Uterus (tissue), 4 donors: ENCODE data around the gene RPS14. TPM values are rescaled to one million over a fixed set of nuclear protein-coding genes. Genes with fewer than 3 reads are reported as not detected.

Source experiments
- DNase-seq, 2 donors: peaks; one replicate each; pipeline ENCODE4 v3.0.0-alpha.2; 2019 to 2020
- H3K27ac ChIP-seq, 2 donors: fragments of 200-600 bp; sonication (generic); 1 replicate in 1 of 2; 2 replicates in 1 of 2; pipeline ENCODE4 v1.5.1; 2016 to 2018
- H3K27me3 ChIP-seq, 2 donors: fragments of 200-600 bp; sonication (generic); one replicate each; pipeline ENCODE4 v1.5.1; 2018 to 2019; ENCODE audit warnings: control low read depth in 1 of 2
- H3K36me3 ChIP-seq, 2 donors: fragments of 200-600 bp; sonication (generic); one replicate each; pipeline ENCODE4 v1.5.1; 2019; ENCODE audit warnings: control low read depth in 1 of 2
- H3K4me1 ChIP-seq, 2 donors: fragments of 200-600 bp; sonication (generic); one replicate each; pipeline ENCODE4 v1.5.1; 2018 to 2019; ENCODE audit warnings: control low read depth in 1 of 2
- H3K4me3 ChIP-seq, 2 donors: fragments of 200-600 bp; sonication (generic); 1 replicate in 1 of 2; 2 replicates in 1 of 2; pipeline ENCODE4 v1.5.1; 2018 to 2019; ENCODE audit warnings: mild to moderate bottlenecking in 1 of 2
- H3K9me3 ChIP-seq, 2 donors: fragments of 200-600 bp; sonication (generic); one replicate each; pipeline ENCODE4 v1.5.1; 2019; ENCODE audit warnings: control low read depth in 1 of 2
- CTCF ChIP-seq, 4 experiments: fragments of 200-600 bp in 2 of 4; fragments of 450-650 bp in 2 of 4; sonication (generic) in 2 of 4; IDR thresholded peaks; one replicate each; pipeline ENCODE4 v1.5.1; 2016 to 2019; ENCODE audit warnings: antibody characterized with exemption in 4 of 4, mild to moderate bottlenecking in 2 of 4, moderate library complexity in 1 of 4
- POLR2A ChIP-seq, 2 donors: fragments of 450-650 bp; IDR thresholded peaks; one replicate each; pipeline ENCODE4 v1.6.1; 2016; ENCODE audit warnings: antibody characterized with exemption in 2 of 2, mild to moderate bottlenecking in 1 of 2, moderate library complexity in 1 of 2
- intact Hi-C: fragments of 100-400 bp; cut with DNase I; formaldehyde crosslinking; loops from one replicate; pipeline ENCODE4 v1.15.1; 2023; ENCODE audit warnings: low total_unique reads
- total RNA-seq, 4 donors: library from RNA; depleted of rRNA in 3 of 4; stranded (reverse); fragments of >200 nt in 3 of 4; gene quantifications; one replicate each; pipeline versions ENCODE4 v1.1.0 to v1.2.4, GENCODE V29; 2014 to 2023
- donor health status: DM: yes; HTN: yes; CAD: no.

Gene RPS14
- total RNA-seq, 4 donors from 2014 or later = 2,445 to 12,361 (median 6,046) TPM

GRCh38 chr5:150486402-150487198, 37.1 kb upstream of the RPS14 start:
- TF ChIP-seq POLR2A (IDR thresholded peaks at IDR 0.05) (no peak), CTCF (IDR thresholded peaks at IDR 0.05) (peak in 2 of 4 experiments; percentile 17 to 22)
- no peaks in the 10 kb centered on the region for H3K9me3 ChIP-seq
- peak; percentile 59 to 65 for DNase-seq
- H3K27me3 ChIP-seq = no peaks in the 10 kb centered on the region
- H3K27ac ChIP-seq = peak overlapping the region; percentile 86 to 94
- H3K4me1 ChIP-seq = peaks cover 4 to 37% of the 10 kb centered on the region in 2 donors
- no peaks in the 10 kb centered on the region for H3K36me3 ChIP-seq
- peak overlapping the region; percentile 61 to 77 for H3K4me3 ChIP-seq
- intact Hi-C loops = no loop called here

- no peaks in the 10 kb centered on the region for H3K9me3 ChIP-seq
- DNase-seq = peak; percentile 69 to 73
- H3K4me3 ChIP-seq = peak overlapping the region; percentile 61 to 77
- TF ChIP-seq CTCF (IDR thresholded peaks at IDR 0.05) (no peak), POLR2A (IDR thresholded peaks at IDR 0.05) (peak in 1 of 2 donors; percentile 43)
- intact Hi-C loops = no loop called here
- H3K27me3 ChIP-seq = no peaks in the 10 kb centered on the region
- H3K27ac ChIP-seq = peak overlapping the region; percentile 86 to 94
- H3K36me3 ChIP-seq = no peaks in the 10 kb centered on the region
- peaks cover 4 to 32% of the 10 kb centered on the region in 2 donors for H3K4me1 ChIP-seq
Measured at GRCh38 chr5:150485693-150486401, 36.3 kb upstream of the RPS14 start.

GRCh38 chr5:150484964-150485692, 35.6 kb upstream of the RPS14 start:
- Histone ChIP-seq H3K27me3 (no peaks in the 10 kb centered on the region), H3K4me3 (peak overlapping the region; percentile 61 to 77), H3K9me3 (no peaks in the 10 kb centered on the region), H3K36me3 (no peaks in the 10 kb centered on the region), H3K4me1 (peaks cover 4 to 25% of the 10 kb centered on the region in 2 donors), H3K27ac (peak overlapping the region; percentile 86 to 94)
- DNase-seq = no peak
- no peak for TF ChIP-seq POLR2A (IDR thresholded peaks at IDR 0.05)
- no peak for TF ChIP-seq CTCF (IDR thresholded peaks at IDR 0.05)
- intact Hi-C loops = no loop called here

- Histone ChIP-seq H3K27me3 (no peaks in the 10 kb centered on the region), H3K9me3 (no peaks in the 10 kb centered on the region), H3K36me3 (no peaks in the 10 kb centered on the region), H3K4me1 (peaks cover 0 to under 1% of the 10 kb centered on the region in 2 donors), H3K4me3 (no peak overlapping the region), H3K27ac (no peak overlapping the region)
- intact Hi-C loops = no loop called here
- TF ChIP-seq POLR2A (IDR thresholded peaks at IDR 0.05) (no peak), CTCF (IDR thresholded peaks at IDR 0.05) (no peak)
- DNase-seq = no peak
Measured at GRCh38 chr5:150481972-150482406, 32.5 kb upstream of the RPS14 start.
